Fibroblast of lung (primary cell): ENCODE results near the gene AACS. TPM values are rescaled to one million over a fixed set of nuclear protein-coding genes. Genes with fewer than 3 reads are reported as not detected.

Source experiments
- DNase-seq, 2 donors: peaks; one replicate each; pipeline versions ENCODE4 v3.0.0 to v3.0.0-alpha.2; 2010; ENCODE audit warnings: low read depth in 2 of 2
- H2AFZ ChIP-seq: 2 replicates; pipeline ENCODE4 v1.5.1; 2012; ENCODE audit warnings: low read length, control low read depth, inconsistent platforms
- H3K27ac ChIP-seq: 2 replicates; pipeline ENCODE4 v1.5.1; 2011; ENCODE audit warnings: low read length, control low read depth; ENCODE audit not compliant: insufficient read depth
- H3K27me3 ChIP-seq: 2 replicates; pipeline ENCODE4 v1.5.1; 2011; ENCODE audit warnings: mild to moderate bottlenecking, low read length; ENCODE audit not compliant: control insufficient read depth, insufficient read depth
- H3K36me3 ChIP-seq: 2 replicates; pipeline ENCODE4 v1.5.1; 2011; ENCODE audit warnings: low read length; ENCODE audit not compliant: control insufficient read depth, insufficient read depth
- H3K4me1 ChIP-seq: 2 replicates; pipeline ENCODE4 v1.5.1; 2011; ENCODE audit warnings: low read length; ENCODE audit not compliant: control insufficient read depth, insufficient read depth; ENCODE audit errors: extremely low read depth
- H3K4me2 ChIP-seq: 2 replicates; pipeline ENCODE4 v1.5.1; 2011; ENCODE audit warnings: low read length, control low read depth; ENCODE audit not compliant: insufficient read depth; ENCODE audit errors: extremely low read depth
- H3K4me3 ChIP-seq, 4 experiments: fragments of 200-600 bp in 1 of 4; sonication (generic) in 1 of 4; replicated peaks in 1 of 4; 2 replicates each; pipeline ENCODE4 v1.5.1; 2011 to 2016; ENCODE audit warnings: low read length in 4 of 4, low read depth in 3 of 4, mild to moderate bottlenecking in 3 of 4, control low read depth in 2 of 4, inconsistent platforms in 1 of 4, mixed read lengths in 1 of 4; ENCODE audit not compliant: insufficient read depth in 1 of 4; ENCODE audit errors: control extremely low read depth in 1 of 4
- H3K79me2 ChIP-seq: 2 replicates; pipeline ENCODE4 v1.5.1; 2012; ENCODE audit warnings: mild to moderate bottlenecking, low read length, inconsistent platforms; ENCODE audit not compliant: control insufficient read depth, insufficient read depth
- H3K9ac ChIP-seq: 2 replicates; pipeline ENCODE4 v1.5.1; 2011; ENCODE audit warnings: mild to moderate bottlenecking, low read length, control low read depth; ENCODE audit not compliant: insufficient read depth
- H3K9me3 ChIP-seq: 2 replicates; pipeline ENCODE4 v1.5.1; 2012; ENCODE audit warnings: low read depth, low read length; ENCODE audit not compliant: control insufficient read depth, insufficient read depth
- H4K20me1 ChIP-seq: 2 replicates; pipeline ENCODE4 v1.5.1; 2011; ENCODE audit warnings: low read length; ENCODE audit not compliant: control insufficient read depth, insufficient read depth; ENCODE audit errors: extremely low read depth
- EZH2 ChIP-seq: IDR thresholded peaks from 2 replicates; pipeline ENCODE4 v1.5.1; 2012; ENCODE audit warnings: low read length, control low read depth, mild to moderate bottlenecking; ENCODE audit errors: missing control alignments
- polyA plus RNA-seq, 2 donors: library from polyadenylated mRNA; depleted of rRNA in 1 of 2; stranded (reverse) in 1 of 2; unstranded in 1 of 2; fragments of >200 nt; gene quantifications; 2 replicates each; pipeline ENCODE4 v1.2.1, GENCODE V29; 2011 to 2012; ENCODE audit warnings: missing spikeins in 1 of 2
- total RNA-seq: library from RNA; depleted of rRNA; stranded (reverse); fragments of >200 nt; gene quantifications from 2 replicates; pipeline ENCODE4 v1.2.1, GENCODE V29; 2014
- TF ChIP-seq, protein P1 (sequence below), 2 donors: IDR thresholded peaks in 1 of 2; conservative IDR thresholded peaks in 1 of 2; 1 replicate in 1 of 2; 2 replicates in 1 of 2; pipeline ENCODE4 v1.5.1; 2011 to 2012; ENCODE audit warnings: low read length in 2 of 2, control low read depth in 1 of 2, inconsistent platforms in 1 of 2, low read depth in 1 of 2, mild to moderate bottlenecking in 1 of 2

The AACS gene
- total and polyA plus RNA-seq, 2 donors (not counting 1 experiment from before 2014, with no cell fraction given) = 24.7 to 31.5 TPM

DNA sequence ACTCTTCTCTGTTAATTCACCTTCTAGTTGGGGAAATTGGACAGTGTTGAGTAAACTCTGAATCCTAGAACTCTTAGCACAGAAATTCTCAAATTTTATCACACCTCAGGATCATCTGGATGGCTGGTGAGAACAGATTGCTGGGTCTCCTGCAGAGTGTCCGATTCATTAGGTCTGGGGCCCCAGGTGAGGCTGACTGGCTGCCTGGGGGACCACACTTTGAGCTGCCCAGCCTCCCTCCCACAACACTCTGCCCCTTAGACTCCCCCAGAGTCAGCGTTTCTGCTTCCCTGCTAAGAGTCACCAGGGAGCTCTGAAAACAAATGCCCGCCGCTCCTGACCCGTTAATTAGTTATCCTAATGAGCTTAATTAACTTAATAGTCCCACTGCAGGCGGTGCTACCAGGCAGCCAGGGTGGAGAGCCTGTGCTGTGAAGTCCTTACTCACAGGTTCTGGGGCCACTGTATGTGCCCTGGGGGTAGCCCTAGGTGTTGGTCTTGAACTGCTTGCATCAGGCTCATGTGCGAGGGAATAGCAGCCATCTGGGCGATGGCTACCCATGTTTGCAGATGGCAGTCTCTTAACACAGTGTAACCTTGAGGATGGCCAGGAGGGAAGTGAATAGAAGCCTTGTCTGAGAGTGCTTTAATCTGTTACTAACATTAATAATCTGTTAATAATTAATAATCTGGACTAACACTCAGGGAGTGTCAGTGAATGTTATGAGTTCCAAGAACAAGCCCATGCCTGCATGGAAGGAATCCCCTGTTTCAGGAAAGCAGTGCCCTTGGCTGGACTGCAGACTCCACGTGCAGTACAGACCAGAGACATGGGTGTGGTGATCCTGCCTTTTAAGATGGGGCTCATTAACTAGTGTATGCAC lies 35.6 kb downstream of the AACS start:
- no peak for TF ChIP-seq EZH2
- TF ChIP-seq, protein P1, sequence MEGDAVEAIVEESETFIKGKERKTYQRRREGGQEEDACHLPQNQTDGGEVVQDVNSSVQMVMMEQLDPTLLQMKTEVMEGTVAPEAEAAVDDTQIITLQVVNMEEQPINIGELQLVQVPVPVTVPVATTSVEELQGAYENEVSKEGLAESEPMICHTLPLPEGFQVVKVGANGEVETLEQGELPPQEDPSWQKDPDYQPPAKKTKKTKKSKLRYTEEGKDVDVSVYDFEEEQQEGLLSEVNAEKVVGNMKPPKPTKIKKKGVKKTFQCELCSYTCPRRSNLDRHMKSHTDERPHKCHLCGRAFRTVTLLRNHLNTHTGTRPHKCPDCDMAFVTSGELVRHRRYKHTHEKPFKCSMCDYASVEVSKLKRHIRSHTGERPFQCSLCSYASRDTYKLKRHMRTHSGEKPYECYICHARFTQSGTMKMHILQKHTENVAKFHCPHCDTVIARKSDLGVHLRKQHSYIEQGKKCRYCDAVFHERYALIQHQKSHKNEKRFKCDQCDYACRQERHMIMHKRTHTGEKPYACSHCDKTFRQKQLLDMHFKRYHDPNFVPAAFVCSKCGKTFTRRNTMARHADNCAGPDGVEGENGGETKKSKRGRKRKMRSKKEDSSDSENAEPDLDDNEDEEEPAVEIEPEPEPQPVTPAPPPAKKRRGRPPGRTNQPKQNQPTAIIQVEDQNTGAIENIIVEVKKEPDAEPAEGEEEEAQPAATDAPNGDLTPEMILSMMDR (conservative IDR thresholded peaks at IDR 0.05 in 1 of 2, IDR thresholded peaks at IDR 0.05 in 1 of 2; ENCODE audit: low read depth in 1 of 2, low read length in 2 of 2) = no peak
- no peaks in the 10 kb centered on the region for H4K20me1 ChIP-seq

DNA sequence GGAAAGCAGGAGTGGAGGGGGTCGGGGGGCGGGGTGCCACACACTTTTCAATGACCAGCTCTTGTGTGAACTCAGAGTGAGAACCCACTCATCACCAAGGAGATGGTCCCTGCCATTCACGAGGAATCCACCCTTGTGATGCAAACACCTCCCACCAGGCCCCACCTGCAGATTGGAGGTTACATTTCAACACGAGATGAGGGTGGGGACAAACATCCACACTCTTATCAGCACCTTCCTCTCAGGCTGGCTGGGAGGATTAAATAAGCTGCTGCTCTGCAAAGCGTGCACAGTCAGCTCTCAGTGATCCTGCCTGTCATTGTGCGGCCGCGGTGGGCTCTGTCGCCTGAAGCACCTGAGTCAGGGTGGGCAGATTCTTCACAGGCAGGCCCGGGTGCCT lies 39.7 kb downstream of the AACS start:
- Histone ChIP-seq H3K9me3 (no peaks in the 10 kb centered on the region), H3K27ac (no peak overlapping the region), H2AFZ (no peak overlapping the region), H3K27me3 (no peaks in the 10 kb centered on the region), H3K4me2 (no peak overlapping the region), H3K79me2 (no peaks in the 10 kb centered on the region), H3K4me1 (no peaks in the 10 kb centered on the region), H3K36me3 (peaks cover 11% of the 10 kb centered on the region), H3K4me3 (no peak overlapping the region), H4K20me1 (no peaks in the 10 kb centered on the region), H3K9ac (no peak overlapping the region)
- no peak for TF ChIP-seq EZH2
- TF ChIP-seq, protein P1 (conservative IDR thresholded peaks at IDR 0.05 in 1 of 2, IDR thresholded peaks at IDR 0.05 in 1 of 2; ENCODE audit: low read depth in 1 of 2, low read length in 2 of 2) = no peak
- no peak for DNase-seq

More for the DNA sequence above, 35.6 kb downstream of the AACS start:
- Histone ChIP-seq H3K4me1 (no peaks in the 10 kb centered on the region), H3K4me3 (no peak overlapping the region), H3K79me2 (no peaks in the 10 kb centered on the region), H2AFZ (no peak overlapping the region), H3K4me2 (no peak overlapping the region), H3K27me3 (no peaks in the 10 kb centered on the region), H3K9me3 (no peaks in the 10 kb centered on the region), H3K9ac (no peak overlapping the region), H3K36me3 (peaks cover 7% of the 10 kb centered on the region), H3K27ac (no peak overlapping the region)
- DNase-seq = no peak

DNA sequence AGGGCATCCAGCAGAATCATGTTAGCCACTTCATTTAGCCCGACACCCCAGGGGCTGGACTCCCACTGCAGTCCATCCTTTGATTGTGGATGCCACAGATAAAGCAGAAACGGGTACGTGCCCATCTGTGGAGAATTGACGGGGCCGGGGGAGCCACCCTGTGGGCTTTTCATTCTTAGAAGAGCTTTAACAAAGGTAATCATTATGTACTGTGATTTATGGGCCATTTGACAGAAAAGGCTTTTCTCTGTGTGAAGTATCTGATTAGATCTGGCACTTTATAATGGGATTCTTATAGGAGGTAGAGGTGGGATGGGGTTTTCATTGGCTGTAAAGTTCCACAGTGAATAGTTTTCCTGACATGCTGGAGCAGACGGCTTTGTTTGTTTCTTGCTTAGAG lies 40.4 kb downstream of the AACS start:
- Histone ChIP-seq H3K9me3 (no peaks in the 10 kb centered on the region), H3K4me3 (no peak overlapping the region), H3K27ac (no peak overlapping the region), H3K4me1 (no peaks in the 10 kb centered on the region), H3K36me3 (peaks cover 11% of the 10 kb centered on the region), H3K9ac (no peak overlapping the region), H3K79me2 (no peaks in the 10 kb centered on the region), H4K20me1 (no peaks in the 10 kb centered on the region), H3K4me2 (no peak overlapping the region), H2AFZ (no peak overlapping the region), H3K27me3 (no peaks in the 10 kb centered on the region)
- TF ChIP-seq, protein P1 (conservative IDR thresholded peaks at IDR 0.05 in 1 of 2, IDR thresholded peaks at IDR 0.05 in 1 of 2; ENCODE audit: low read depth in 1 of 2, low read length in 2 of 2) = no peak
- TF ChIP-seq EZH2 = no peak
- DNase-seq = no peak
